CD4-positive, alpha-beta T cell treated with Interleukin-10 for 1 hour (primary cell): ENCODE results near the gene FOXS1.
"Not testable (repeated sequence)": the region's sequence is repeated elsewhere in the genome, so short reads cannot be mapped to it uniquely, and the experiment has no call there.

Experiments
- DNase-seq: peaks from one replicate; pipeline ENCODE4 v3.0.0-alpha.2; 2020

Gene FOXS1

GRCh38 chr20:31838646-31839292 is 6.6 kb downstream of the FOXS1 start:
- DNase-seq = no peak

GRCh38 chr20:31837896-31838397 is 7.5 kb downstream of the FOXS1 start:
- no peak for DNase-seq

GRCh38 chr20:31836853-31837608 is 8.4 kb downstream of the FOXS1 start:
- DNase-seq = no peak

- peak; percentile 39 for DNase-seq
Observed at GRCh38 chr20:31835977-31836852, 9.2 kb downstream of the FOXS1 start.

- DNase-seq = no peak
Observed at GRCh38 chr20:31835554-31835953, 9.8 kb downstream of the FOXS1 start.

GRCh38 chr20:31833931-31834521 is 11.4 kb downstream of the FOXS1 start:
- no peak for DNase-seq

- DNase-seq = peak; percentile 55
Observed at GRCh38 chr20:31833130-31833930, 12.1 kb downstream of the FOXS1 start.

- no peak for DNase-seq
Observed at GRCh38 chr20:31831771-31832306, 13.6 kb downstream of the FOXS1 start.

GRCh38 chr20:31831211-31831610 is 14.2 kb downstream of the FOXS1 start:
- DNase-seq = no peak

- DNase-seq = no peak
Observed at GRCh38 chr20:31830406-31830981, 14.9 kb downstream of the FOXS1 start.

- no peak for DNase-seq
Observed at GRCh38 chr20:31829731-31830130, 15.7 kb downstream of the FOXS1 start.

- not testable (repeated sequence) for DNase-seq
Observed at GRCh38 chr20:31828016-31828415, 17.4 kb downstream of the FOXS1 start.

GRCh38 chr20:31827059-31827458 is 18.3 kb downstream of the FOXS1 start:
- no peak for DNase-seq

- DNase-seq = no peak
Observed at GRCh38 chr20:31826074-31826473, 19.3 kb downstream of the FOXS1 start.

- no peak for DNase-seq
Observed at GRCh38 chr20:31824554-31825313, 20.7 kb downstream of the FOXS1 start.

- no peak for DNase-seq
Observed at GRCh38 chr20:31824125-31824485, 21.3 kb downstream of the FOXS1 start.

- DNase-seq = no peak
Observed at GRCh38 chr20:31823360-31824124, 21.9 kb downstream of the FOXS1 start.

GRCh38 chr20:31822421-31823330 is 22.7 kb downstream of the FOXS1 start:
- peak; percentile 72 for DNase-seq

GRCh38 chr20:31821427-31821826 is 24.0 kb downstream of the FOXS1 start:
- no peak for DNase-seq
